AG10803 (cell line): Measurements from ENCODE around the gene TTR.

Experiments used
- DNase-seq: peaks from one replicate; pipeline ENCODE4 v3.0.0; 2010; ENCODE audit warnings: low read depth
- H3K4me3 ChIP-seq: 2 replicates; pipeline ENCODE4 v1.5.1; 2011; ENCODE audit warnings: mild to moderate bottlenecking, low read length, control low read depth
- TF ChIP-seq, protein P1 (sequence below): conservative IDR thresholded peaks from 2 replicates; pipeline ENCODE4 v1.5.1; 2011; ENCODE audit warnings: mild to moderate bottlenecking, low read length, control low read depth, inconsistent platforms

TTR gene

DNA sequence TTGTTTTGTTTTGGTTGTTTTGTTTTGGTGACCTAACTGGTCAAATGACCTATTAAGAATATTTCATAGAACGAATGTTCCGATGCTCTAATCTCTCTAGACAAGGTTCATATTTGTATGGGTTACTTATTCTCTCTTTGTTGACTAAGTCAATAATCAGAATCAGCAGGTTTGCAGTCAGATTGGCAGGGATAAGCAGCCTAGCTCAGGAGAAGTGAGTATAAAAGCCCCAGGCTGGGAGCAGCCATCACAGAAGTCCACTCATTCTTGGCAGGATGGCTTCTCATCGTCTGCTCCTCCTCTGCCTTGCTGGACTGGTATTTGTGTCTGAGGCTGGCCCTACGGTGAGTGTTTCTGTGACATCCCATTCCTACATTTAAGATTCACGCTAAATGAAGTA lies at the start of gene TTR:
TSS of gene TTR (plus strand) at position 250 of the 400 bp plus-strand sequence. CDS start at position 276, 26 bp downstream.
- DNase-seq, result no peak
- TF ChIP-seq, protein P1, sequence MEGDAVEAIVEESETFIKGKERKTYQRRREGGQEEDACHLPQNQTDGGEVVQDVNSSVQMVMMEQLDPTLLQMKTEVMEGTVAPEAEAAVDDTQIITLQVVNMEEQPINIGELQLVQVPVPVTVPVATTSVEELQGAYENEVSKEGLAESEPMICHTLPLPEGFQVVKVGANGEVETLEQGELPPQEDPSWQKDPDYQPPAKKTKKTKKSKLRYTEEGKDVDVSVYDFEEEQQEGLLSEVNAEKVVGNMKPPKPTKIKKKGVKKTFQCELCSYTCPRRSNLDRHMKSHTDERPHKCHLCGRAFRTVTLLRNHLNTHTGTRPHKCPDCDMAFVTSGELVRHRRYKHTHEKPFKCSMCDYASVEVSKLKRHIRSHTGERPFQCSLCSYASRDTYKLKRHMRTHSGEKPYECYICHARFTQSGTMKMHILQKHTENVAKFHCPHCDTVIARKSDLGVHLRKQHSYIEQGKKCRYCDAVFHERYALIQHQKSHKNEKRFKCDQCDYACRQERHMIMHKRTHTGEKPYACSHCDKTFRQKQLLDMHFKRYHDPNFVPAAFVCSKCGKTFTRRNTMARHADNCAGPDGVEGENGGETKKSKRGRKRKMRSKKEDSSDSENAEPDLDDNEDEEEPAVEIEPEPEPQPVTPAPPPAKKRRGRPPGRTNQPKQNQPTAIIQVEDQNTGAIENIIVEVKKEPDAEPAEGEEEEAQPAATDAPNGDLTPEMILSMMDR, result no peak
- no peak within 1 kb of the TSS for H3K4me3 ChIP-seq

DNA sequence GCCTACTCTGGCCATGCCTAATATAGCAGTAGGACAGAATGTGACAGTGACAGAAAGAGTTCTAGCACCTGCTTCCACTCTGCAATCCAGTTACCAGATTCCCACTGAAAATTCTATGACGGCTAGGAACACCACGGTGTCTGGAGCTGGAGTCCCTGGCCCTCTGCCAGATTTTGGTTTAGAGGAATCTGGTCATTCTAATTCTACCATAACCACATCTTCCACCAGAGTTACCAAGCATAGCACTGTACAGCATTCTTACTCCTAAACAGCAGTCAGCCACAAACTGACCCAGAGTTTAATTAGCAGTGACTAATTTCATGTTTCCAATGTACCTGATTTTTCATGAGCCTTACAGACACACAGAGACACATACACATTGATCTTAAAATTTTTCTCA lies 45.2 kb upstream of the TTR start:
- TF ChIP-seq, protein P1, result no peak
- DNase-seq, result no peak
- H3K4me3 ChIP-seq, result no peak overlapping the region

DNA sequence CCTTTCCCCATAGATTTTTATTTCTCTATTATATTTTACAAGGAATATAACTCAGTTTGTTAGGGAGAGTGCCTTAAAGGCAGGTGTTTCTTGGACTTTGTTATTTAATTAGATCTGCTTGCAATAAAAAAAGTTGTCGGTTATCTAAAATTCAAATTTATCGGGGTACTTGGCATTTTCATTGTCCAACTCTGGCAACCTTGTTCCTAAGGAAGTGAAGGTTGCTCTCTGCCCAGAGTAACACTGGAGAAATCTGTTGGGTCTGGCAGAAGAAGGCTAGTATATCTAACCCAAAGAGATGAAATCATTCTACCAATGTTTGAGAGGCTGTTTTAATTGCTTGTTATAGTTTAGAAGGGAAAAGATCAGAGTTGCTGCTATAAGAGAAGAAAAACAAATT lies 42.8 kb upstream of the TTR start:
- H3K4me3 ChIP-seq, result no peak overlapping the region
- DNase-seq, result no peak
- TF ChIP-seq, protein P1, result no peak

DNA sequence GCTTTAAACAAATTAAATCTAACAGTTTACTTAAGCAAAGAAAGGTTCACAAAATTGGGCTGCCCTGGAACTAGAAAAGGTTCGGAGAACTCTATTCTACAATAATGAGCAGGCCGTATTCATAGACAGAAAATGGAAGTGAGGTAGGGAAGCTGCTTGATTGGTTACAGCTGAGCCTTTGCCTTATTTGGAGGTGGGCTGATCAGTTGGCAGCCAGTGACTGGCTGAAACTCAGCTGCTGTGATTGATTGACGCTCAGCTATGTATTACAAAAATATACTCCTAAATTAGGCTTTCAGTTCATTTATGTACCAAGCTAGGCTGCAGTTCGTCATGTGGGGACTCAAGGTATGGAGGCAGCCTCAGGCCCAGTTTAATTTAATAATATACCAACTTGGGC lies 42.3 kb upstream of the TTR start:
- no peak overlapping the region for H3K4me3 ChIP-seq
- TF ChIP-seq, protein P1, result no peak
- DNase-seq, result no peak

DNA sequence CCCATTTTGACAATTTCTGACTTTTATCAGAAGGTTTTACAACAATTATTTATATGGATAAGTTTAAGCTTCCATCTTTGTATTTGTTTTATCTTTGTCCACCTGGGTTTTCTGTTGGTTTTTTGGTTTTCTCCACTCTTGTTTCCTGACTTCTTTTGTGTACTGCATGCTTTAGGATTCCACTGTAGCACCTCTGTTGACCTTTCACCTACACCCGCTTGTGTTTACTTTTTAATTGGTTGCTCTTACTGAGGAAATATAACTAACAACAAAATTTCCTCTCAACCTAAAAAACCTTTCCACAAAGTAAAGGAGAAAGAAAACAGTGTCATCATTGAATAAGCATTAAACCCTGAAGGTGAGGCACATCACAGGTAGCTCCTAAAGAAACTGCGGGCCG lies 39.8 kb upstream of the TTR start:
- TF ChIP-seq, protein P1, result no peak
- no peak overlapping the region for H3K4me3 ChIP-seq
- no peak for DNase-seq

DNA sequence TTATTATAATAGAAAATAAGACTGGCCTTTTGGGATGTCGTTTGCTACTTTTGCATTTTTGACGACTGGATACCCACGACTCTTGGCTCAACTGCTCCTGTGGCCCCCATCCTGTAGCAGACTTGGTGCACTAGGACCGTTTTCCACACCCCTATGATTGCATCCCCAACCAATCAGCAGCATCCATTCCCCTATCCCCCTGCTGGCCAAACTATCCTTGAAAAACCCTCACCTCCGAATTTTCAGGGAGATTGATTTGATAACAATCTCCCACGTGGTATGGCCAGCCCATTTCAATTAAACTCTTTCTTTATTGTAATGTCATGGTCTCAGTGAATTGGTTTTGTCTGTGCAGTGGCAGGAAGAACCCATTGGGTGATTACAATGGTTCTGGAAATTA lies 37.9 kb upstream of the TTR start:
- TF ChIP-seq, protein P1, result no peak
- no peak for DNase-seq

DNA sequence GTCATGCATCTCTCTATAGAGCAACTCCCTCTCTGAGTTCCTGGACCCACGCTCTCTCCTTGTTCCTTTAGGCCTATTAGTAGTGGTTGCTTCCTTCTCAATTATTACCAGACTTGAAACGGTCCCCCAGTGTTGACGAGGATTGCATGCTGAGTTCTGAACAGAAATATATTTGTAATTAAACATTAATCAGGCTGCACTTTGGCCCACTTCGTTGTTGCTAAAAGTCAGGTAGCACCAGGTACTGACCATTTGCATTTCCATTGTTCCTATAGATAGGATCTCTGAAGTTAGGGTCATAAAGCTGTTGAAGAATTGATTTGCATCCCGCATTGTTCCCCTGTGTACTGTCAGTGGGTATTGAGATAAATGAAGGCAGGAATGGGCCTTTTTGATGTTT lies 36.9 kb upstream of the TTR start:
- H3K4me3 ChIP-seq, result no peak overlapping the region
- TF ChIP-seq, protein P1, result no peak
- no peak for DNase-seq

More for the DNA sequence above, 37.9 kb upstream of the TTR start:
- H3K4me3 ChIP-seq, result no peak overlapping the region
